ENCODE data around the gene GBP1.

DNA sequence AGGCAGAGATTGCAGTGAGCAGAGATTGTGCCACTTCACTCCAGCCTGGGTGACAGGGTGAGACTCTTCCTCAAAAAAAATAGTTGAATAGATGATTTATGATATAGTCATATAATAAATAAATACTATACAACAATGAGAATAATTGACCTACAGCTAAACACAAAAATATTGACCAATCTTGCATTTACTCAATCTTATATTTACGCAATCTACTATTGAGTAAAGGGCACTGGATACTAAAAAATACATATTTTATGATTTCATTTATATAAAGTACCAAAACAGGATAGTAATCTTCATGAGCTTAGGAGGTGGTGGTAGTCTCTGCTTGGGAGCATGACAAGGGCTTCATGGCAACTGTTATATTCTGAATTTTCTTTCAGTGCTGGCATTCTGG, 23.3 kb downstream of the GBP1 start:
- TF ChIP-seq POLR2A (IDR thresholded peaks at IDR 0.05) = no peak
- TF ChIP-seq, protein P1, sequence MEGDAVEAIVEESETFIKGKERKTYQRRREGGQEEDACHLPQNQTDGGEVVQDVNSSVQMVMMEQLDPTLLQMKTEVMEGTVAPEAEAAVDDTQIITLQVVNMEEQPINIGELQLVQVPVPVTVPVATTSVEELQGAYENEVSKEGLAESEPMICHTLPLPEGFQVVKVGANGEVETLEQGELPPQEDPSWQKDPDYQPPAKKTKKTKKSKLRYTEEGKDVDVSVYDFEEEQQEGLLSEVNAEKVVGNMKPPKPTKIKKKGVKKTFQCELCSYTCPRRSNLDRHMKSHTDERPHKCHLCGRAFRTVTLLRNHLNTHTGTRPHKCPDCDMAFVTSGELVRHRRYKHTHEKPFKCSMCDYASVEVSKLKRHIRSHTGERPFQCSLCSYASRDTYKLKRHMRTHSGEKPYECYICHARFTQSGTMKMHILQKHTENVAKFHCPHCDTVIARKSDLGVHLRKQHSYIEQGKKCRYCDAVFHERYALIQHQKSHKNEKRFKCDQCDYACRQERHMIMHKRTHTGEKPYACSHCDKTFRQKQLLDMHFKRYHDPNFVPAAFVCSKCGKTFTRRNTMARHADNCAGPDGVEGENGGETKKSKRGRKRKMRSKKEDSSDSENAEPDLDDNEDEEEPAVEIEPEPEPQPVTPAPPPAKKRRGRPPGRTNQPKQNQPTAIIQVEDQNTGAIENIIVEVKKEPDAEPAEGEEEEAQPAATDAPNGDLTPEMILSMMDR (IDR thresholded peaks at IDR 0.05) = no peak
